ENCODE data around the gene HSPD1.
"Not testable (repeated sequence)": the region's sequence is repeated elsewhere in the genome, so short reads cannot be mapped to it uniquely, and the experiment has no call there.

The HSPD1 gene

GRCh38 chr2:197498235-197498936, 1.3 kb downstream of the HSPD1 start:
- peaks cover 24 to 47% (median 36%) of the 10 kb centered on the region in 5 donors for H3K36me3 ChIP-seq (ENCODE audit: control insufficient read depth in 5 of 5, insufficient read depth in 5 of 5, low read length in 5 of 5)
- H3K9ac ChIP-seq (ENCODE audit: low read length in 5 of 5), result peak overlapping the region; percentile 86 to 93 (median 89)
- H3K27me3 ChIP-seq (ENCODE audit: control insufficient read depth in 5 of 5, insufficient read depth in 4 of 5, low read length in 5 of 5), result no peaks in the 10 kb centered on the region
- peaks cover 2 to 38% (median 36%) of the 10 kb centered on the region in 5 donors for H3K4me1 ChIP-seq (ENCODE audit: control insufficient read depth in 5 of 5, insufficient read depth in 5 of 5, low read length in 5 of 5)
- H3K4me3 ChIP-seq (ENCODE audit: low read depth in 1 of 5, low read length in 5 of 5), result peak overlapping the region; percentile 67 to 89 (median 85)
- H3K27ac ChIP-seq (ENCODE audit: low read depth, low read length), result peak overlapping the region; percentile 96
- H3K9me3 ChIP-seq (ENCODE audit: control insufficient read depth in 5 of 5, low read length in 5 of 5), result no peaks in the 10 kb centered on the region

- Histone ChIP-seq H3K36me3 (ENCODE audit: control insufficient read depth in 5 of 5, insufficient read depth in 5 of 5, low read length in 5 of 5) (peaks cover 30 to 56% (median 44%) of the 10 kb centered on the region in 5 donors), H3K9me3 (ENCODE audit: control insufficient read depth in 5 of 5, low read length in 5 of 5) (no peaks in the 10 kb centered on the region), H3K4me3 (ENCODE audit: low read depth in 1 of 5, low read length in 5 of 5) (no peak overlapping the region), H3K27ac (ENCODE audit: low read depth, low read length) (peak overlapping the region; percentile 96), H3K27me3 (ENCODE audit: control insufficient read depth in 5 of 5, insufficient read depth in 4 of 5, low read length in 5 of 5) (no peaks in the 10 kb centered on the region), H3K4me1 (ENCODE audit: control insufficient read depth in 5 of 5, insufficient read depth in 5 of 5, low read length in 5 of 5) (peaks cover 2 to 37% (median 35%) of the 10 kb centered on the region in 5 donors), H3K9ac (ENCODE audit: low read length in 5 of 5) (no peak overlapping the region)
Measured at GRCh38 chr2:197497326-197497725, 2.3 kb downstream of the HSPD1 start.

- Histone ChIP-seq H3K9ac (ENCODE audit: low read length in 5 of 5) (no peak overlapping the region), H3K27me3 (ENCODE audit: control insufficient read depth in 5 of 5, insufficient read depth in 4 of 5, low read length in 5 of 5) (no peaks in the 10 kb centered on the region), H3K9me3 (ENCODE audit: control insufficient read depth in 5 of 5, low read length in 5 of 5) (no peaks in the 10 kb centered on the region), H3K4me3 (ENCODE audit: low read depth in 1 of 5, low read length in 5 of 5) (no peak overlapping the region), H3K36me3 (ENCODE audit: control insufficient read depth in 5 of 5, insufficient read depth in 5 of 5, low read length in 5 of 5) (peaks cover 30 to 62% (median 50%) of the 10 kb centered on the region in 5 donors), H3K4me1 (ENCODE audit: control insufficient read depth in 5 of 5, insufficient read depth in 5 of 5, low read length in 5 of 5) (peaks cover 2 to 32% (median 30%) of the 10 kb centered on the region in 5 donors), H3K27ac (ENCODE audit: low read depth, low read length) (peak overlapping the region; percentile 96)
Measured at GRCh38 chr2:197496695-197497094, 2.9 kb downstream of the HSPD1 start.

GRCh38 chr2:197495433-197496134, 4.1 kb downstream of the HSPD1 start:
- Histone ChIP-seq H3K36me3 (ENCODE audit: control insufficient read depth in 5 of 5, insufficient read depth in 5 of 5, low read length in 5 of 5) (peaks cover 30 to 72% (median 59%) of the 10 kb centered on the region in 5 donors), H3K4me3 (ENCODE audit: low read depth in 1 of 5, low read length in 5 of 5) (no peak overlapping the region)

GRCh38 chr2:197487385-197487784, 12.3 kb downstream of the HSPD1 start:
- Histone ChIP-seq H3K27me3 (ENCODE audit: control insufficient read depth in 5 of 5, insufficient read depth in 4 of 5, low read length in 5 of 5) (no peaks in the 10 kb centered on the region), H3K9ac (ENCODE audit: low read length in 5 of 5) (no peak overlapping the region), H3K4me1 (ENCODE audit: control insufficient read depth in 5 of 5, insufficient read depth in 5 of 5, low read length in 5 of 5) (no peaks in the 10 kb centered on the region), H3K9me3 (ENCODE audit: control insufficient read depth in 5 of 5, low read length in 5 of 5) (peaks cover 0 to 10% (median 4%) of the 10 kb centered on the region in 5 donors), H3K4me3 (ENCODE audit: low read depth in 1 of 5, low read length in 5 of 5) (no peak overlapping the region), H3K27ac (ENCODE audit: low read depth, low read length) (no peak overlapping the region), H3K36me3 (ENCODE audit: control insufficient read depth in 5 of 5, insufficient read depth in 5 of 5, low read length in 5 of 5) (peaks cover 34 to 64% (median 60%) of the 10 kb centered on the region in 5 donors)

More at GRCh38 chr2:197495433-197496134, 4.1 kb downstream of the HSPD1 start:
- peaks cover 0 to 22% (median 19%) of the 10 kb centered on the region in 5 donors for H3K4me1 ChIP-seq (ENCODE audit: control insufficient read depth in 5 of 5, insufficient read depth in 5 of 5, low read length in 5 of 5)
- H3K27me3 ChIP-seq (ENCODE audit: control insufficient read depth in 5 of 5, insufficient read depth in 4 of 5, low read length in 5 of 5), result no peaks in the 10 kb centered on the region
- H3K9ac ChIP-seq (ENCODE audit: low read length in 5 of 5), result no peak overlapping the region
- no peaks in the 10 kb centered on the region for H3K9me3 ChIP-seq (ENCODE audit: control insufficient read depth in 5 of 5, low read length in 5 of 5)
- H3K27ac ChIP-seq (ENCODE audit: low read depth, low read length), result no peak overlapping the region

GRCh38 chr2:197486175-197486574, 13.5 kb downstream of the HSPD1 start:
- Histone ChIP-seq H3K27me3 (ENCODE audit: control insufficient read depth in 5 of 5, insufficient read depth in 4 of 5, low read length in 5 of 5) (no peaks in the 10 kb centered on the region), H3K27ac (ENCODE audit: low read depth, low read length) (no peak overlapping the region), H3K4me1 (ENCODE audit: control insufficient read depth in 5 of 5, insufficient read depth in 5 of 5, low read length in 5 of 5) (no peaks in the 10 kb centered on the region), H3K4me3 (ENCODE audit: low read depth in 1 of 5, low read length in 5 of 5) (no peak overlapping the region), H3K9ac (ENCODE audit: low read length in 5 of 5) (no peak overlapping the region), H3K9me3 (ENCODE audit: control insufficient read depth in 5 of 5, low read length in 5 of 5) (peaks cover 0 to 10% (median 4%) of the 10 kb centered on the region in 5 donors), H3K36me3 (ENCODE audit: control insufficient read depth in 5 of 5, insufficient read depth in 5 of 5, low read length in 5 of 5) (peaks cover 34 to 54% (median 49%) of the 10 kb centered on the region in 5 donors)

- not testable (repeated sequence) for H3K4me1 ChIP-seq (ENCODE audit: control insufficient read depth in 5 of 5, insufficient read depth in 5 of 5, low read length in 5 of 5); H3K9ac ChIP-seq (ENCODE audit: low read length in 5 of 5); H3K27me3 ChIP-seq (ENCODE audit: control insufficient read depth in 5 of 5, insufficient read depth in 4 of 5, low read length in 5 of 5); H3K4me3 ChIP-seq (ENCODE audit: low read depth in 1 of 5, low read length in 5 of 5); H3K27ac ChIP-seq (ENCODE audit: low read depth, low read length)
- H3K9me3 ChIP-seq (ENCODE audit: control insufficient read depth in 5 of 5, low read length in 5 of 5), result peaks cover 0 to 10% (median 4%) of the 10 kb centered on the region in 5 donors
- H3K36me3 ChIP-seq (ENCODE audit: control insufficient read depth in 5 of 5, insufficient read depth in 5 of 5, low read length in 5 of 5), result peaks cover 26 to 40% (median 36%) of the 10 kb centered on the region in 5 donors
Measured at GRCh38 chr2:197484248-197484647, 15.4 kb downstream of the HSPD1 start.

GRCh38 chr2:197480165-197481036, 19.2 kb downstream of the HSPD1 start:
- H3K9me3 ChIP-seq (ENCODE audit: control insufficient read depth in 5 of 5, low read length in 5 of 5), result peaks cover 0 to 10% (median 4%) of the 10 kb centered on the region in 5 donors
- H3K36me3 ChIP-seq (ENCODE audit: control insufficient read depth in 5 of 5, insufficient read depth in 5 of 5, low read length in 5 of 5), result peaks cover under 1 to 32% (median 28%) of the 10 kb centered on the region in 5 donors
- peaks cover 0 to 8% (median 0%) of the 10 kb centered on the region in 5 donors for H3K4me1 ChIP-seq (ENCODE audit: control insufficient read depth in 5 of 5, insufficient read depth in 5 of 5, low read length in 5 of 5)
- no peak overlapping the region for H3K9ac ChIP-seq (ENCODE audit: low read length in 5 of 5)
- no peak overlapping the region for H3K4me3 ChIP-seq (ENCODE audit: low read depth in 1 of 5, low read length in 5 of 5)
- H3K27ac ChIP-seq (ENCODE audit: low read depth, low read length), result no peak overlapping the region
- no peaks in the 10 kb centered on the region for H3K27me3 ChIP-seq (ENCODE audit: control insufficient read depth in 5 of 5, insufficient read depth in 4 of 5, low read length in 5 of 5)

GRCh38 chr2:197477797-197478196, 21.8 kb downstream of the HSPD1 start:
- Histone ChIP-seq H3K9me3 (ENCODE audit: control insufficient read depth in 5 of 5, low read length in 5 of 5) (no peaks in the 10 kb centered on the region), H3K27me3 (ENCODE audit: control insufficient read depth in 5 of 5, insufficient read depth in 4 of 5, low read length in 5 of 5) (no peaks in the 10 kb centered on the region), H3K36me3 (ENCODE audit: control insufficient read depth in 5 of 5, insufficient read depth in 5 of 5, low read length in 5 of 5) (peaks cover 14 to 55% (median 44%) of the 10 kb centered on the region in 5 donors), H3K4me1 (ENCODE audit: control insufficient read depth in 5 of 5, insufficient read depth in 5 of 5, low read length in 5 of 5) (peaks cover 0 to 8% (median 0%) of the 10 kb centered on the region in 5 donors), H3K9ac (ENCODE audit: low read length in 5 of 5) (no peak overlapping the region), H3K27ac (ENCODE audit: low read depth, low read length) (no peak overlapping the region), H3K4me3 (ENCODE audit: low read depth in 1 of 5, low read length in 5 of 5) (no peak overlapping the region)

Measured in subcutaneous abdominal adipose tissue (tissue), 5 donors.